ENCODE results near the gene DYNC1H1.

DNA sequence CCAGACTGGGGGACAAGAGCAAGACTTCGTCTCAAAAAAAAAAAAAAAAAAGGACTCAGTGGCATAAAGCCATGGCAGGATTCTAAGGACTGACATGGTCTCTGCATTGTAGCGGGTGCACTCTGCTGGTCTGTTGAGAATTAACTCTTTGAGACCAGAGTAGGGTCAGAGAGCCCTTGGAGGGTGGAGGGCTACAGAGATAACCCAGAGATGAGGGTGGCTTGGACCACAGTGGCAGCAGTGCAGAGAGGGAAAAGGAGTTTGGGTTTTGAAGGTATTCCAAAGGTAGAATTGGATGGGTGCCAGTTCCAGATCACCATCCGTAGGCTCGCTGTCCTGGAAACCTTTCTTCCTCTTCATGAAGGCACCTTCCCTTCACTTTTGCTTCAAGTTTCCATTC is 14.3 kb upstream of the DYNC1H1 start:
- TF ChIP-seq, protein P1, sequence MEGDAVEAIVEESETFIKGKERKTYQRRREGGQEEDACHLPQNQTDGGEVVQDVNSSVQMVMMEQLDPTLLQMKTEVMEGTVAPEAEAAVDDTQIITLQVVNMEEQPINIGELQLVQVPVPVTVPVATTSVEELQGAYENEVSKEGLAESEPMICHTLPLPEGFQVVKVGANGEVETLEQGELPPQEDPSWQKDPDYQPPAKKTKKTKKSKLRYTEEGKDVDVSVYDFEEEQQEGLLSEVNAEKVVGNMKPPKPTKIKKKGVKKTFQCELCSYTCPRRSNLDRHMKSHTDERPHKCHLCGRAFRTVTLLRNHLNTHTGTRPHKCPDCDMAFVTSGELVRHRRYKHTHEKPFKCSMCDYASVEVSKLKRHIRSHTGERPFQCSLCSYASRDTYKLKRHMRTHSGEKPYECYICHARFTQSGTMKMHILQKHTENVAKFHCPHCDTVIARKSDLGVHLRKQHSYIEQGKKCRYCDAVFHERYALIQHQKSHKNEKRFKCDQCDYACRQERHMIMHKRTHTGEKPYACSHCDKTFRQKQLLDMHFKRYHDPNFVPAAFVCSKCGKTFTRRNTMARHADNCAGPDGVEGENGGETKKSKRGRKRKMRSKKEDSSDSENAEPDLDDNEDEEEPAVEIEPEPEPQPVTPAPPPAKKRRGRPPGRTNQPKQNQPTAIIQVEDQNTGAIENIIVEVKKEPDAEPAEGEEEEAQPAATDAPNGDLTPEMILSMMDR (IDR thresholded peaks at IDR 0.05) = no peak
- no peak for TF ChIP-seq POLR2A (IDR thresholded peaks at IDR 0.05)
